Gastroesophageal sphincter (tissue), 4 donors: ENCODE measurements around the gene GCNT1. TPM values are rescaled to one million over a fixed set of nuclear protein-coding genes. Genes with fewer than 3 reads are reported as not detected.

Experiments
- ATAC-seq: fragments of 150-250 bp; one replicate; pipeline ENCODE4 v1.9.1; 2016; ENCODE audit warnings: mild to moderate bottlenecking, moderate library complexity
- H3K27ac ChIP-seq, 4 donors: fragments of 200-600 bp; sonication (generic) in 3 of 4; 1 replicate in 3 of 4; 2 replicates in 1 of 4; pipeline ENCODE4 v1.5.1; 2016 to 2019
- H3K27me3 ChIP-seq: fragments of 200-600 bp; sonication (generic); one replicate; pipeline ENCODE4 v1.5.1; 2019
- H3K36me3 ChIP-seq, 2 donors: fragments of 200-600 bp; sonication (generic); one replicate each; pipeline ENCODE4 v1.5.1; 2019; ENCODE audit warnings: control low read depth in 1 of 2
- H3K4me1 ChIP-seq, 3 donors: fragments of 200-600 bp; sonication (generic); 1 replicate in 2 of 3; 2 replicates in 1 of 3; pipeline ENCODE4 v1.5.1; 2016 to 2019; ENCODE audit warnings: control low read depth in 2 of 3
- H3K4me3 ChIP-seq, 2 donors: fragments of 200-600 bp; sonication (generic); one replicate each; pipeline ENCODE4 v1.5.1; 2019; ENCODE audit warnings: mild to moderate bottlenecking in 1 of 2, moderate library complexity in 1 of 2
- H3K9me3 ChIP-seq, 3 donors: fragments of 200-600 bp; sonication (generic); one replicate each; pipeline ENCODE4 v1.5.1; 2017 to 2019; ENCODE audit warnings: control low read depth in 2 of 3
- EP300 ChIP-seq: sonication (generic); formaldehyde crosslinking; IDR thresholded peaks from one replicate; pipeline ENCODE4 v1.6.1; 2017; ENCODE audit warnings: antibody characterized with exemption, mild to moderate bottlenecking
- POLR2A ChIP-seq, 2 donors: fragments of 450-650 bp; IDR thresholded peaks; one replicate each; pipeline ENCODE4 v1.6.1; 2017; ENCODE audit warnings: antibody characterized with exemption in 2 of 2, mild to moderate bottlenecking in 2 of 2, moderate library complexity in 1 of 2
- POLR2AphosphoS5 ChIP-seq: sonication (generic); formaldehyde crosslinking; IDR thresholded peaks from one replicate; pipeline ENCODE4 v1.6.1; 2017; ENCODE audit warnings: antibody characterized with exemption
- WGBS, 2 donors: methylation state at CpG; one replicate each; pipeline ENCODE4 v1.1.5; 2018; ENCODE audit warnings: low coverage in 1 of 2; 5-methylcytosine and 5-hydroxymethylcytosine counted together
- total RNA-seq, 4 donors: library from RNA; depleted of rRNA; stranded (reverse); fragments of >200 nt; gene quantifications; one replicate each; pipeline ENCODE4 v1.1.0, GENCODE V29; 2016
- TF ChIP-seq, protein P1 (sequence below), 4 experiments: fragments of 200-600 bp in 2 of 4; fragments of 450-650 bp in 2 of 4; sonication (generic) in 1 of 4; IDR thresholded peaks; one replicate each; pipeline ENCODE4 v1.5.1; 2017 to 2019; ENCODE audit warnings: antibody characterized with exemption in 4 of 4, mild to moderate bottlenecking in 2 of 4, moderate library complexity in 2 of 4

Gene GCNT1
- total RNA-seq, 4 donors from 2014 or later: 2.0 to 5.7 (median 3.5) TPM

DNA sequence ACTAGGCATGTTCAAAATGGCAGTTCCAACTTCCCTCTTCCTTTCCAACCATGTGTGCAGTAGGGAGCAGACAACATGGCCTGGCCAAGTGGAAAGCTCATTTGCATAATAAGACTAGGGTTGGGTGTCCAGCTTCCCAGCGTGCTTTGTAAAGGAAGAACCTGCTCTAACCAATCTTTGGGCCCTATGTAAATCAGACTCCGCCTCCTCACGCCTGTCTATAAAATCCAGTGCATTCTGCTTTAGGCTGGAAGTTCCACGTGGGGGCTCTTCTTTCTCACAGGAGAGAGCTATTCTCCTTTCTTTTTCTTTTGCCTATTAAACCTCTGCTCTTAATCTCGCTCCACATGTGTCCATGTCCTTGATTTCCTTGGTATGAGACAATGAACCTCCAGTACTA is 83.4 kb downstream of the GCNT1 start:
- no peaks in the 10 kb centered on the region for H3K9me3 ChIP-seq
- no peaks in the 10 kb centered on the region for H3K27me3 ChIP-seq
- 73 to 100% methylated on average over 1 to 5 of the region's 5 CpGs for WGBS, 2 donors
- no peaks in the 10 kb centered on the region for H3K36me3 ChIP-seq
- H3K27ac ChIP-seq: no peak overlapping the region
- ATAC-seq: no peak
- TF ChIP-seq POLR2AphosphoS5: no peak
- TF ChIP-seq POLR2A (IDR thresholded peaks at IDR 0.05): no peak
- H3K4me1 ChIP-seq: peaks cover 0 to 3% (median 0%) of the 10 kb centered on the region in 3 donors
- H3K4me3 ChIP-seq: no peak overlapping the region

DNA sequence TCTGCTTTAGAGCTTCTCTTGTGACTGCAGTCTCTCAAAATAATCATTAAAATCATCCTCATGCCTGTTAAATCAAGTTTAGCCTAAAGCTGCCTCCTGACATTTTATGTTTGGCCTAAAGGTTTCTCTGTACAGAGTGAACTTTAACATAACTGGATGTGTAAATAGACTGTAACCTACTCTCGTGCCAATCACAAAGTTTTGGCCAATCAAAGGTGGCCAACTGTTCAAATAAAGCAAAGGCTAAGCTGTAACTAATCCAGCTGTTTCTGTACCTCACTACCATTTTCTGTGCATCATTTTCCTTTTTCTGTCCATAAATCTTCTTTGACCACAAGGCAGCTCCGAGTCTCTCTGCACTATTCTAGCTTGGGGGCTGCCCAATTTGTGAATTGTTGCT is 86.2 kb downstream of the GCNT1 start:
- no peak for ATAC-seq

DNA sequence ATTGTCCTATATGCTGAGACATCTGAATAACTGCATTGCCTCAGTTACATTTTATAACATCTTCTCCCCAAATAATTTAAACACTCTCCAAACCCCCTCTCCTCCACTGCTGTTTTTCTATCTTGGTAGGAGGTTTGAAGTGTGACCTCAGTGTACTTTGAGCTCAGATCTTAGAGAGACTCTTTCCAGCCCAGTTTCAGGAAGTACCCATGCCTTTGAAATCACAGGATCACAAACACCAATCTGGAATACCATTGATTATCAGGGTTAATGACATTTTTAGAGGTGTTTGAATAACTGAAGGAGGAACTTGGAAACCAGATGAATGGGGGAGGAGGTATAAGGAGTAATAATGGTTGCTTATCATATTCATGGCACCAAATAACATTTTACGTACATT is 93.2 kb downstream of the GCNT1 start:
- Histone ChIP-seq H3K9me3 (no peaks in the 10 kb centered on the region), H3K27ac (no peak overlapping the region), H3K36me3 (no peaks in the 10 kb centered on the region), H3K4me1 (no peaks in the 10 kb centered on the region), H3K27me3 (no peaks in the 10 kb centered on the region), H3K4me3 (no peak overlapping the region)
- WGBS, 2 donors: 92 to 100% methylated on average over 1 of the region's 1 CpG
- no peak for ATAC-seq
- TF ChIP-seq EP300 (no peak), POLR2AphosphoS5 (no peak), POLR2A (IDR thresholded peaks at IDR 0.05) (no peak)
- TF ChIP-seq, protein P1, sequence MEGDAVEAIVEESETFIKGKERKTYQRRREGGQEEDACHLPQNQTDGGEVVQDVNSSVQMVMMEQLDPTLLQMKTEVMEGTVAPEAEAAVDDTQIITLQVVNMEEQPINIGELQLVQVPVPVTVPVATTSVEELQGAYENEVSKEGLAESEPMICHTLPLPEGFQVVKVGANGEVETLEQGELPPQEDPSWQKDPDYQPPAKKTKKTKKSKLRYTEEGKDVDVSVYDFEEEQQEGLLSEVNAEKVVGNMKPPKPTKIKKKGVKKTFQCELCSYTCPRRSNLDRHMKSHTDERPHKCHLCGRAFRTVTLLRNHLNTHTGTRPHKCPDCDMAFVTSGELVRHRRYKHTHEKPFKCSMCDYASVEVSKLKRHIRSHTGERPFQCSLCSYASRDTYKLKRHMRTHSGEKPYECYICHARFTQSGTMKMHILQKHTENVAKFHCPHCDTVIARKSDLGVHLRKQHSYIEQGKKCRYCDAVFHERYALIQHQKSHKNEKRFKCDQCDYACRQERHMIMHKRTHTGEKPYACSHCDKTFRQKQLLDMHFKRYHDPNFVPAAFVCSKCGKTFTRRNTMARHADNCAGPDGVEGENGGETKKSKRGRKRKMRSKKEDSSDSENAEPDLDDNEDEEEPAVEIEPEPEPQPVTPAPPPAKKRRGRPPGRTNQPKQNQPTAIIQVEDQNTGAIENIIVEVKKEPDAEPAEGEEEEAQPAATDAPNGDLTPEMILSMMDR (IDR thresholded peaks at IDR 0.05): no peak

More for the DNA sequence above, 86.2 kb downstream of the GCNT1 start:
- WGBS, 2 donors: 70 to 76% methylated on average over 2 of the region's 2 CpGs
- Histone ChIP-seq H3K27ac (no peak overlapping the region), H3K36me3 (no peaks in the 10 kb centered on the region), H3K4me3 (no peak overlapping the region), H3K27me3 (no peaks in the 10 kb centered on the region), H3K9me3 (no peaks in the 10 kb centered on the region), H3K4me1 (no peaks in the 10 kb centered on the region)
- no peak for TF ChIP-seq POLR2A (IDR thresholded peaks at IDR 0.05)
- no peak for TF ChIP-seq POLR2AphosphoS5
- TF ChIP-seq, protein P1 (IDR thresholded peaks at IDR 0.05): no peak
- TF ChIP-seq EP300: no peak

DNA sequence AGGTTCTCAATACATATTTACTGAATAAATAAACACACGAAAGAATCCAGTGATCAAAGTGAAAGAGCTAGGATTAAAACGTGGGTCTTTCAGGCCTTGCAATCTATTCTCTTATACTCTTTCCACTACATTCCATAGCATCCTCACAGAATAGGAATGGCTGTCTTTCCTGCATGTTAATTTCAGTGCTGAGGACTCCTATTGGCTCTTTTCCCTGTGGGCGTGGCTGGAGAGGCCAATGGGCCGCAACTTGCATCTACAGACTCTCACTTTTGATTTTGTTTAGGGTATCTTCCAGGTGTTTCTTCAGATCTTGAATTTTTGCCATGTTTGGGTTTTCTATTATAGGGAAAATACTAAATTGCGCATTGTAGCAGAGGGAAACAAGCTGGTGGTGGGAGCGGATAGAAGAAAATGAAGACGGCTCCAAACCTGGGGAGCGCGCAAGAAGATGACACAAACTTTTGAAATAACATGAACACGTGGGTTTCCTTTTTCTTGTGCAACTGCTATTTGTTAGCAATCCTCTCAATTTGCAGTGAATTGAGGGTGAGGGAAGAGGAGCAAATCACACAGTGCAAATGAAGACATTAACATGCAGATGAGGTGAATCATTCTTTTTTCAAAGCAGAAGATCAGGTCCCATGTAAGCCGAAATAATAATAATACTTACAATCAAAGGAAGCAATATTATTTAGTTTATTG is 93.9 kb downstream of the GCNT1 start:
- Histone ChIP-seq H3K4me3 (no peak overlapping the region), H3K4me1 (no peaks in the 10 kb centered on the region), H3K27ac (no peak overlapping the region), H3K27me3 (no peaks in the 10 kb centered on the region), H3K9me3 (no peaks in the 10 kb centered on the region), H3K36me3 (no peaks in the 10 kb centered on the region)
- TF ChIP-seq, protein P1 (IDR thresholded peaks at IDR 0.05): no peak
- TF ChIP-seq POLR2AphosphoS5: no peak
- TF ChIP-seq POLR2A (IDR thresholded peaks at IDR 0.05): no peak
- TF ChIP-seq EP300: no peak
- WGBS, 2 donors: 70 to 89% methylated on average over 6 to 11 of the region's 11 CpGs
- ATAC-seq: no peak

DNA sequence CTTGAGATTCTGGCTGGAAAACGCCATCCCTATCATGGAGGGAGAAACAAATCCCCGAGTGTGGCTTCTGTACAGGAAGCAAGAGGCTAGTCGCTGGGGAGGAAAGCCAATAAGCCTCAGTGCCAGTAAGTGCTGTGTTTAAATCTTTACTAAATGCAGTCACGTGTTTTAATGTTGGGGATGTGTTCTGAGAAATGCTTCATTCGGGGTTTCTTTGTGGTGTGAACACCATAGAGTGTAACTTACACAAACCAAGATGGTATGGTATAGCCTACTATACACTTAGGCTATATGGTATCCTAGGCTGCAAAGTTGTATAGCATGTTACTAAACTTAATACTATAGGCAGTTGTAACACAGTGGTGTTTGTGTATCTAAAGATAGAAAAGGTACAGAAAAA is 94.7 kb downstream of the GCNT1 start:
- Histone ChIP-seq H3K4me1 (no peaks in the 10 kb centered on the region), H3K27me3 (no peaks in the 10 kb centered on the region), H3K9me3 (no peaks in the 10 kb centered on the region), H3K27ac (no peak overlapping the region), H3K36me3 (no peaks in the 10 kb centered on the region), H3K4me3 (no peak overlapping the region)
- 27 to 68% methylated on average over 5 of the region's 5 CpGs for WGBS, 2 donors
- TF ChIP-seq POLR2A (IDR thresholded peaks at IDR 0.05): no peak
- TF ChIP-seq, protein P1 (IDR thresholded peaks at IDR 0.05): no peak
- TF ChIP-seq POLR2AphosphoS5: no peak
- TF ChIP-seq EP300: no peak
- ATAC-seq: no peak

Other genes with a start within 250 kb of the GCNT1 start
- gene RFK, start 64.8 kb upstream of the GCNT1 start, total RNA-seq: 10 to 100 TPM; 18.4 to 37.1 (median 18.8) TPM